Ectodermal cell (in vitro differentiated cells): ENCODE data around the gene COL15A1.
"Not testable (repeated sequence)": the region's sequence is repeated elsewhere in the genome, so short reads cannot be mapped to it uniquely, and the experiment has no call there.

Experiments used
- H3K27ac ChIP-seq: 2 replicates; pipeline ENCODE4 v1.7.0; 2013; ENCODE audit warnings: mild to moderate bottlenecking, low read depth, low read length; ENCODE audit not compliant: insufficient read depth, poor library complexity, severe bottlenecking
- H3K27me3 ChIP-seq: 2 replicates; pipeline ENCODE4 v1.7.0; 2013; ENCODE audit warnings: mild to moderate bottlenecking, low read length; ENCODE audit not compliant: insufficient read depth, control insufficient read depth, poor library complexity, severe bottlenecking
- H3K36me3 ChIP-seq: one replicate; pipeline ENCODE4 v1.7.0; 2013; ENCODE audit warnings: low read length; ENCODE audit not compliant: control insufficient read depth, insufficient read depth
- H3K4me1 ChIP-seq: one replicate; pipeline ENCODE4 v1.7.0; 2013; ENCODE audit warnings: low read length; ENCODE audit not compliant: control insufficient read depth, insufficient read depth
- H3K4me3 ChIP-seq: 2 replicates; pipeline ENCODE4 v1.7.0; 2013; ENCODE audit warnings: low read depth, low read length, control low read depth; ENCODE audit not compliant: insufficient read depth
- H3K9me3 ChIP-seq: 2 replicates; pipeline ENCODE4 v1.7.0; 2013; ENCODE audit warnings: mild to moderate bottlenecking, low read length, moderate library complexity; ENCODE audit not compliant: control insufficient read depth
- WGBS, 2 experiments: methylation state at CpG; one replicate each; pipeline ENCODE4 v1.1.7; 2013; ENCODE audit warnings: missing lambda C conversion rate in 2 of 2; 5-methylcytosine and 5-hydroxymethylcytosine counted together

COL15A1 gene

GRCh38 chr9:98903961-98904411 is 39.7 kb upstream of the COL15A1 start:
- Histone ChIP-seq H3K27me3 (no peaks in the 10 kb centered on the region), H3K36me3 (no peaks in the 10 kb centered on the region), H3K4me1 (no peaks in the 10 kb centered on the region), H3K27ac (no peak overlapping the region), H3K9me3 (no peaks in the 10 kb centered on the region), H3K4me3 (no peak overlapping the region)
- 90% methylated on average over 8 of the region's 8 CpGs for WGBS, 2 experiments

DNA sequence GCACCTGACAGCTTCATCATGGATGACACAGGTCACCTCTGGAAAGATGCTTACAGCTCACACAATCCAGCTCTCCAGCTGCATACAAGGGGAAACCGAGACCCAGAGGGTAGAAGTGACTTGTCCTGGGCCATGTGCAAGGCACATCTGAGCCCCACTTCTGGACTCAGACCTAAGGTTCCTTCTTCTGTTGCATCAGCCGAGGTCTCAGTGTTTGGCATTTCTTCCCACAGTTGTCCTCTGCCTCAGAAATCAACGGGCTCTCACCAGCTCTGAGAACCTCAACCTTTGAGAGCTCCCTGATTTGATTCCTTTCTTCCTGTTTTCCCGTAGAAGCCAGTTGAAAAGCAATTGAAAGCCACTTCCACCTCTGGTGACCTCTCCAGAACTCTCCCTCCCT is 38.7 kb upstream of the COL15A1 start:
- Histone ChIP-seq H3K4me1 (no peaks in the 10 kb centered on the region), H3K27ac (no peak overlapping the region), H3K36me3 (no peaks in the 10 kb centered on the region), H3K4me3 (no peak overlapping the region), H3K27me3 (no peaks in the 10 kb centered on the region), H3K9me3 (no peaks in the 10 kb centered on the region)
- WGBS, 2 experiments, result 93 to 98% methylated on average over 4 of the region's 4 CpGs

DNA sequence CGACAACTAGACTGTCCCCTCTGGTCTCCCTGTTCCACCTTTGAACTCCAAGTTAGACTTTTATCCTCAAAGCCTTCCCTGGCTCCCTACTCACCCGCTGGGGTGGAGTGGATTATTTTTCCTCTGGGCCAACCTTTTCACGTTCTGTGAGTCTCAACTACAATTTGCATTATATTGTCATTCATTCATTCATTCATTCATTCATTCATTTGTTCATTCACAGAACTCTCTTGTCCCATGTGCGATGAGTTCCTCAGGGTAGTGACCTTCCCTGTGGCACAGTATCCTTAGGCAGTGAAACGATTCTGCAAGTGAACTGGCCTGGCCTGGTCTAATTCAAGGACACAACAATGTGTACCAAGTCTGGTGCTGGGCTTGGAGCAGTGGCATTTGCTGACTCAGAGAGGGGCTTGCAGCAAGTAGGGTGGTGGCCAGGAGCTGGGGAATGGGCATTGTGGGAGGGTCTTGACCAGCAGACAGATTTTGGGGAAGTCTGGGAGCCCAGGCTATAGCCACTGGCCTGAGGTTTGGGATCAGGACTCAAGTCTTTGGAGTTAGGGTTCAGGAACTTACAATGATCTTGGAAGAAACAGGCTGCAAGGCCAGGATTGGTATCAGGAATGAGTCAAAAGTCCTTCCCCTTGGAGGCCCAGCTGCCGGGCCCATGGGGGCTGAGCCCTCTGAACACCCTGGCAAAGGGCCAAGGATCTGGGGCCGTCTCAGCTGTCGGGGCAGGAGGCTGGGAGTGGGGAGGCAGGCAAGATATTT is 37.2 kb upstream of the COL15A1 start:
- H3K27me3 ChIP-seq, result no peaks in the 10 kb centered on the region
- H3K36me3 ChIP-seq, result no peaks in the 10 kb centered on the region
- H3K4me1 ChIP-seq, result no peaks in the 10 kb centered on the region
- 90 to 91% methylated on average over 8 of the region's 8 CpGs for WGBS, 2 experiments
- no peak overlapping the region for H3K4me3 ChIP-seq
- H3K9me3 ChIP-seq, result no peaks in the 10 kb centered on the region
- H3K27ac ChIP-seq, result no peak overlapping the region

- 97 to 98% methylated on average over 4 of the region's 4 CpGs for WGBS, 2 experiments
- Histone ChIP-seq H3K4me1 (no peaks in the 10 kb centered on the region), H3K36me3 (no peaks in the 10 kb centered on the region), H3K27ac (no peak overlapping the region), H3K9me3 (no peaks in the 10 kb centered on the region), H3K4me3 (no peak overlapping the region), H3K27me3 (no peaks in the 10 kb centered on the region)
Observed at GRCh38 chr9:98907055-98907454, 36.7 kb upstream of the COL15A1 start.

DNA sequence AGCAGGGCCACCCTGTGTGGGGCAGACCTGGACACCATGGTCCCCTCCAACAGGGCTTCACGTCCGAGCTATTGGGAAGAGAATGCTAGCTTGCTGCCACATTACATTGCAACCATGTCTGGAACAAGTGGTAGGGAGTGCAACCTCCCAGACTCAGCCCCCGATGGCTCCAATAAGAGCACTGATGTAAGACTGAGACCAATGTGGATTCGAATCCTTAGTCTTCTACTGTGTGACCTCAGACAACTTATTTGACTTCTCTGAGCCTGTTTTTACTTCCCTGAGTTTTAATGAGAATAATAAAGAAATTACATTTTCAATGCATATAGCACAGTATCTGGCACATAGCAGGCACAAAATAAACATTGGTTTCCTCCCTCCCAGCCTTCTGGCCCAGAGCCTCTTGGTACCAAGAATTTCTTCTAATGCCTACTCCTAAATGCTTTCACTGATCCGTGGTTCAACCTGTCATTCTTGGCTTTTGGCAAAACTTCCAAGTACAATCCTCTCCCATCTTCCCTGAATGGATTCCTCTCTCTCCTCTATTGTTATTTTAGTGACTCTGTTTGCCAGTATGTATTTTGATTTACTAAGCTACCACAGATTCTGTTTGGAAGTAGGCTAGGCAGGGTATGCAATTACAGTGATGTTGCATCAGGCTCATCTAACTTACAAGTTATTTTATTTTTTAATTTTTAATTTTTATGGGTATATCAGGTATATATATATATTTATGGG is 34.6 kb upstream of the COL15A1 start:
- Histone ChIP-seq H3K36me3 (no peaks in the 10 kb centered on the region), H3K4me1 (no peaks in the 10 kb centered on the region), H3K4me3 (no peak overlapping the region), H3K9me3 (no peaks in the 10 kb centered on the region), H3K27ac (no peak overlapping the region), H3K27me3 (no peaks in the 10 kb centered on the region)
- WGBS, 2 experiments, result 87 to 88% methylated on average over 5 of the region's 5 CpGs

GRCh38 chr9:98909935-98910334 is 33.8 kb upstream of the COL15A1 start:
- Histone ChIP-seq H3K4me3 (no peak overlapping the region), H3K27ac (no peak overlapping the region), H3K36me3 (no peaks in the 10 kb centered on the region), H3K9me3 (no peaks in the 10 kb centered on the region), H3K27me3 (no peaks in the 10 kb centered on the region), H3K4me1 (no peaks in the 10 kb centered on the region)
- WGBS, 2 experiments, result 88% methylated on average over 1 of the region's 1 CpG

DNA sequence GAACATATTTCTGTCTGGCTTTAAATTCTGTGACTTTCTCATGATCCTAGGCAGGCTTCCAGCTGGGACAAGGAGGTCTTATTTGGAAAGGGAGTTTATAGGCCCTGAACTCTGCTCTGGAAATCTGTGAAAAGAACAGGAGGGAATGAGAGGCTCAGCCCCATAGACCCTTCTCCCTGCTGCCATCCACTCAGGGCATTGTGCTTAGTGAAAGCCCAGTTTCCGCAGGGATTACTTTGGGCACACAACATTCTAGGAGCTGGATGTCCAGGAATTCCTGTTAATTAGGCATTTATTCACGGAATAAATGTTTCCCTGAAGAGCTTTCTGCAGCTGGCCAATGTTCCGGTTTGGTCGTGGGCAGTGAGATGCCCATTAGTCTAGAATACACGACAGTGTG is 32.7 kb upstream of the COL15A1 start:
- no peaks in the 10 kb centered on the region for H3K36me3 ChIP-seq
- H3K27me3 ChIP-seq, result no peaks in the 10 kb centered on the region
- H3K4me1 ChIP-seq, result no peaks in the 10 kb centered on the region
- H3K9me3 ChIP-seq, result no peaks in the 10 kb centered on the region
- no peak overlapping the region for H3K4me3 ChIP-seq
- H3K27ac ChIP-seq, result no peak overlapping the region
- 94 to 97% methylated on average over 5 of the region's 5 CpGs for WGBS, 2 experiments

GRCh38 chr9:98911738-98912137 is 32.0 kb upstream of the COL15A1 start:
- not testable (repeated sequence) for H3K4me3 ChIP-seq, H3K9me3 ChIP-seq, H3K27me3 ChIP-seq, H3K36me3 ChIP-seq, H3K27ac ChIP-seq, H3K4me1 ChIP-seq
- 91 to 95% methylated on average over 6 of the region's 6 CpGs for WGBS, 2 experiments

DNA sequence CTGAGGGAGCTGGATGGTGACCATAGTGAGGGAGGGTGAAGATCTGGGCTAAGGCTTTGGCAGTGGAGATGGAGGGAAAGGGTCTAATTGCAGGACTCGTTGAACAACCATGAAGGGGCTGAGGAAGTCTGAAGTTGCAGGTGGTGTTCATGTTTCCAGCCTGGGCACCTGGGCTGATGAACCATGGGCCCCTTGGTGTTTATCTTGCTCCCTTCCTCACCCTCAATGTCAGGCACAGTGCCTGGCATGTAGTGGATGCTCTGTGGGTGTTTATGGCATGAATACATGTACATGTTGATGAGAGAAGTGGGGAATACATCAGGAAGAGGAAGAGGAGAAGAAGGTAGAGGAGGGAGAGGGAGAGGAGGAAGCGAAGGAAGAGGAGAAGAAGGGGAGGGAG is 31.3 kb upstream of the COL15A1 start:
- Histone ChIP-seq H3K4me1 (no peaks in the 10 kb centered on the region), H3K27me3 (no peaks in the 10 kb centered on the region), H3K4me3 (no peak overlapping the region), H3K9me3 (no peaks in the 10 kb centered on the region), H3K36me3 (no peaks in the 10 kb centered on the region), H3K27ac (no peak overlapping the region)
- WGBS, 2 experiments, result 89 to 99% methylated on average over 2 of the region's 2 CpGs

DNA sequence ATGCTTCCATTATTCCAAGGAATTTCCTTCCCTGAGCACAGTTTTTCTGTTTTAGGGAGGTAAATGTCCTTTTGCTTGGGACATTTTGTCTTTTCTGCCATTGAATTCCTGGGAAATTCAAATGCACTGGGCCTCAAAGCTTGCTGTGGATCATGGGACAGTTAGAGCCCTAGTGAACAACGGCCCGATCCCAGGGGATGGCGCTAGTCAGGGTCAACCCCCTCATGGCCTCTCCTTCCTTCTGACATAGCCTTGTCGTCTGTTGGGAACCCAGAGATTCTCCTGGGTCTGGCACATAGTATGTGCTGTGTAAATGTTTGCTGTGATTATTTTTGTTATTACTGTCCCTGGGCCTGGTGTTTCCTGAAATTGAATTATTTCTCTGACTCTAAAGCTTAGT is 30.7 kb upstream of the COL15A1 start:
- no peak overlapping the region for H3K4me3 ChIP-seq
- H3K36me3 ChIP-seq, result no peaks in the 10 kb centered on the region
- H3K27me3 ChIP-seq, result no peaks in the 10 kb centered on the region
- H3K9me3 ChIP-seq, result no peaks in the 10 kb centered on the region
- H3K27ac ChIP-seq, result no peak overlapping the region
- H3K4me1 ChIP-seq, result no peaks in the 10 kb centered on the region
- 81% methylated on average over 4 of the region's 4 CpGs for WGBS, 2 experiments
